GM23338 (cell line): Measurements from ENCODE around the gene RAB3GAP1. TPM values are rescaled to one million over a fixed set of nuclear protein-coding genes. Genes with fewer than 3 reads are reported as not detected.
A peak's percentile ranks its signal among the peaks of the same experiment; 100 is the strongest.

Experiments used
- ATAC-seq: fragments of 200-7000 bp; cut with Tn5 transposase; 3 replicates; pipeline ENCODE4 v1.9.1; 2020
- DNase-seq: peaks from one replicate; pipeline ENCODE4 v3.0.0-alpha.2; 2015; ENCODE audit warnings: low spot score
- H2AFZ ChIP-seq: fragments of 200-600 bp; sonication (generic); 2 replicates; pipeline ENCODE4 v1.8.0; 2016; ENCODE audit warnings: antibody characterized with exemption, mild to moderate bottlenecking, moderate library complexity
- H3F3A ChIP-seq: fragments of 200-600 bp; sonication (generic); replicated peaks from 2 replicates; pipeline ENCODE4 v1.8.0; 2017; ENCODE audit warnings: antibody characterized with exemption, mixed run types, low read depth
- H3K27ac ChIP-seq: fragments of 200-600 bp; sonication (generic); 2 replicates; pipeline ENCODE4 v1.6.1; 2016; ENCODE audit warnings: low read depth
- H3K27me3 ChIP-seq: fragments of 200-600 bp; sonication (generic); 2 replicates; pipeline ENCODE4 v1.8.0; 2016; ENCODE audit warnings: mild to moderate bottlenecking, mixed run types, moderate library complexity; ENCODE audit not compliant: insufficient read depth
- H3K36me3 ChIP-seq: fragments of 200-600 bp; sonication (generic); 2 replicates; pipeline ENCODE4 v1.8.0; 2016; ENCODE audit warnings: mild to moderate bottlenecking; ENCODE audit not compliant: insufficient read depth
- H3K4me1 ChIP-seq: fragments of 200-600 bp; sonication (generic); 2 replicates; pipeline ENCODE4 v1.8.0; 2016; ENCODE audit warnings: mild to moderate bottlenecking, moderate library complexity; ENCODE audit not compliant: insufficient read depth
- H3K4me2 ChIP-seq: fragments of 200-600 bp; sonication (generic); 2 replicates; pipeline ENCODE4 v1.7.1; 2017; ENCODE audit warnings: mixed run types
- H3K4me3 ChIP-seq: fragments of 200-600 bp; sonication (generic); 2 replicates; pipeline ENCODE4 v1.6.1; 2016; ENCODE audit warnings: mixed run types
- H3K79me2 ChIP-seq: fragments of 200-600 bp; sonication (generic); replicated peaks from 2 replicates; pipeline ENCODE4 v1.8.0; 2017; ENCODE audit warnings: mild to moderate bottlenecking; ENCODE audit not compliant: insufficient read depth
- H3K9me2 ChIP-seq: fragments of 200-600 bp; sonication (generic); 2 replicates; pipeline ENCODE4 v1.8.0; 2017; ENCODE audit not compliant: insufficient read depth
- H4K20me1 ChIP-seq: fragments of 200-600 bp; sonication (generic); replicated peaks from 2 replicates; pipeline ENCODE4 v1.8.0; 2017; ENCODE audit warnings: mild to moderate bottlenecking; ENCODE audit not compliant: insufficient read depth
- H3K27ac Mint-ChIP-seq: 2 replicates; pipeline ENCODE4 v1.8.0; 2020; ENCODE audit warnings: inconsistent platforms, mild to moderate bottlenecking, moderate library complexity, mixed read lengths
- H3K27me3 Mint-ChIP-seq: 3 replicates; pipeline ENCODE4 v1.8.0; 2022; ENCODE audit warnings: low read depth, mild to moderate bottlenecking, moderate library complexity, mixed read lengths, inconsistent platforms; ENCODE audit not compliant: insufficient read depth, poor library complexity
- H3K36me3 Mint-ChIP-seq: 3 replicates; pipeline ENCODE4 v1.8.0; 2021; ENCODE audit warnings: low read depth, mild to moderate bottlenecking, inconsistent platforms, moderate library complexity, mixed read lengths
- H3K4me1 Mint-ChIP-seq: 3 replicates; pipeline ENCODE4 v1.8.0; 2020; ENCODE audit warnings: mild to moderate bottlenecking, inconsistent platforms, mixed read lengths
- H3K4me3 Mint-ChIP-seq: 3 replicates; pipeline ENCODE4 v1.8.0; 2021; ENCODE audit warnings: moderate library complexity, mild to moderate bottlenecking, inconsistent platforms, mixed read lengths
- H3K9me3 Mint-ChIP-seq: 3 replicates; pipeline ENCODE4 v1.8.0; 2020; ENCODE audit warnings: moderate library complexity, mild to moderate bottlenecking, inconsistent platforms, mixed read lengths
- EZH2 ChIP-seq: fragments of 200-600 bp; sonication (generic); IDR thresholded peaks from one replicate; pipeline ENCODE4 v1.8.0; 2017; ENCODE audit warnings: antibody characterized with exemption, mild to moderate bottlenecking, low read depth; ENCODE audit not compliant: unreplicated experiment
- EZH2phosphoT487 ChIP-seq: fragments of 200-600 bp; sonication (generic); IDR thresholded peaks from one replicate; pipeline ENCODE4 v1.8.1; 2018; ENCODE audit warnings: antibody characterized with exemption; ENCODE audit not compliant: unreplicated experiment
- POLR2AphosphoS5 ChIP-seq: IDR thresholded peaks from 2 replicates; pipeline ENCODE4 v1.6.1; 2016; ENCODE audit warnings: antibody characterized with exemption, low read depth
- STAT1 ChIP-seq: IDR thresholded peaks from one replicate; pipeline ENCODE4 v1.6.1; 2016; ENCODE audit warnings: antibody characterized with exemption; ENCODE audit not compliant: unreplicated experiment
- ZNF114 ChIP-seq: fragments of 250-450 bp; sonication (Bioruptor Pico); IDR thresholded peaks from 2 replicates; pipeline ENCODE4 v1.5.0; 2020; ENCODE audit warnings: mild to moderate bottlenecking, moderate library complexity
- polyA plus RNA-seq: library from polyadenylated mRNA; unstranded; fragments of >200 nt; fragmentation: Nextera tagmentation; extraction: Ambion mirVana; gene quantifications from 2 replicates; pipeline ENCODE4 v1.2.1, GENCODE V29; 2016
- total RNA-seq: library from RNA; depleted of rRNA; stranded (reverse); fragments of >200 nt; shearing (Covaris generic); gene quantifications from 2 replicates; pipeline ENCODE4 v1.2.3, GENCODE V29; 2014
- TF ChIP-seq, protein P1 (sequence below), 2 experiments: fragments of 200-600 bp in 1 of 2; sonication (generic) in 1 of 2; conservative IDR thresholded peaks; 2 replicates each; pipeline versions ENCODE4 v1.5.1 to v1.6.1; 2016 to 2017; ENCODE audit warnings: antibody characterized with exemption in 2 of 2, low read depth in 2 of 2, mild to moderate bottlenecking in 2 of 2, moderate library complexity in 1 of 2
- TF ChIP-seq, protein P2 (sequence below): IDR thresholded peaks from 2 replicates; pipeline ENCODE4 v1.6.1; 2016; ENCODE audit warnings: antibody characterized with exemption
- TF ChIP-seq, protein P3 (sequence below): fragments of 250-450 bp; sonication (Bioruptor Pico); IDR thresholded peaks from 2 replicates; pipeline ENCODE4 v1.5.0; 2020; ENCODE audit warnings: mild to moderate bottlenecking, moderate library complexity

The RAB3GAP1 gene
- total and polyA plus RNA-seq, 2 experiments from 2014 or later = 22.5 to 40.4 TPM

DNA sequence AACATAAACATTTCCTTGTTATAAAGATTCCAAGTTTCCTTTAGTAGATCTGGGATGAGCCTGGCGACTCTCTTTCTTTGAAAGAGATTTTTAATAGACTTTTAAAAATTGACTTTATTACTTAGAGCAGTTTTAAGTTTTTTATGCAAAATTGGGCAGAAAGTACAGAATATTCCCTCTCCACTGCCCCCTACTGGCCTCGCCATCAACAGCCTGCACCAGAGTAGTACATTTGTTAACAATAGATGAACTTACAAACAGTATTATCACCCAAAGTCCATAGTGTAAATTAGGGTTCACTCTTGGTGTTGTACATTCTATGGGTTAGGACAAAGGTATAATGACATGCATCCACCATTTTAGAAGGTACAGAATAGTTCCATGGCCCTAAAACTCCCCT, 8.7 kb upstream of the RAB3GAP1 start:
- no peaks in the 10 kb centered on the region for H3K9me3 Mint-ChIP-seq
- DNase-seq (peak; percentile 17), ATAC-seq (no peak)
- H3K4me2 ChIP-seq = no peak overlapping the region
- H3K4me3 Mint-ChIP-seq = no peak overlapping the region
- no peak overlapping the region for H2AFZ ChIP-seq
- H3K27ac ChIP-seq = no peak overlapping the region
- no peak overlapping the region for H3K27ac Mint-ChIP-seq
- no peaks in the 10 kb centered on the region for H3K79me2 ChIP-seq
- no peaks in the 10 kb centered on the region for H3F3A ChIP-seq
- no peaks in the 10 kb centered on the region for H3K27me3 ChIP-seq
- H3K4me3 ChIP-seq = no peak overlapping the region
- no peaks in the 10 kb centered on the region for H3K36me3 ChIP-seq
- H3K4me1 ChIP-seq = no peaks in the 10 kb centered on the region
- no peaks in the 10 kb centered on the region for H4K20me1 ChIP-seq
- TF ChIP-seq, protein P1, sequence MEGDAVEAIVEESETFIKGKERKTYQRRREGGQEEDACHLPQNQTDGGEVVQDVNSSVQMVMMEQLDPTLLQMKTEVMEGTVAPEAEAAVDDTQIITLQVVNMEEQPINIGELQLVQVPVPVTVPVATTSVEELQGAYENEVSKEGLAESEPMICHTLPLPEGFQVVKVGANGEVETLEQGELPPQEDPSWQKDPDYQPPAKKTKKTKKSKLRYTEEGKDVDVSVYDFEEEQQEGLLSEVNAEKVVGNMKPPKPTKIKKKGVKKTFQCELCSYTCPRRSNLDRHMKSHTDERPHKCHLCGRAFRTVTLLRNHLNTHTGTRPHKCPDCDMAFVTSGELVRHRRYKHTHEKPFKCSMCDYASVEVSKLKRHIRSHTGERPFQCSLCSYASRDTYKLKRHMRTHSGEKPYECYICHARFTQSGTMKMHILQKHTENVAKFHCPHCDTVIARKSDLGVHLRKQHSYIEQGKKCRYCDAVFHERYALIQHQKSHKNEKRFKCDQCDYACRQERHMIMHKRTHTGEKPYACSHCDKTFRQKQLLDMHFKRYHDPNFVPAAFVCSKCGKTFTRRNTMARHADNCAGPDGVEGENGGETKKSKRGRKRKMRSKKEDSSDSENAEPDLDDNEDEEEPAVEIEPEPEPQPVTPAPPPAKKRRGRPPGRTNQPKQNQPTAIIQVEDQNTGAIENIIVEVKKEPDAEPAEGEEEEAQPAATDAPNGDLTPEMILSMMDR (conservative IDR thresholded peaks at IDR 0.05; ENCODE audit: low read depth in 2 of 2) = peak; percentile 59 to 89
- TF ChIP-seq EZH2 (no peak), ZNF114 (CRISPR knock-in tag) (no peak)
- TF ChIP-seq, protein P2, sequence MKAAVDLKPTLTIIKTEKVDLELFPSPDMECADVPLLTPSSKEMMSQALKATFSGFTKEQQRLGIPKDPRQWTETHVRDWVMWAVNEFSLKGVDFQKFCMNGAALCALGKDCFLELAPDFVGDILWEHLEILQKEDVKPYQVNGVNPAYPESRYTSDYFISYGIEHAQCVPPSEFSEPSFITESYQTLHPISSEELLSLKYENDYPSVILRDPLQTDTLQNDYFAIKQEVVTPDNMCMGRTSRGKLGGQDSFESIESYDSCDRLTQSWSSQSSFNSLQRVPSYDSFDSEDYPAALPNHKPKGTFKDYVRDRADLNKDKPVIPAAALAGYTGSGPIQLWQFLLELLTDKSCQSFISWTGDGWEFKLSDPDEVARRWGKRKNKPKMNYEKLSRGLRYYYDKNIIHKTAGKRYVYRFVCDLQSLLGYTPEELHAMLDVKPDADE = no peak
- no peaks in the 10 kb centered on the region for H3K36me3 Mint-ChIP-seq
- H3K27me3 Mint-ChIP-seq = no peaks in the 10 kb centered on the region
- no peaks in the 10 kb centered on the region for H3K9me2 ChIP-seq
- no peaks in the 10 kb centered on the region for H3K4me1 Mint-ChIP-seq

DNA sequence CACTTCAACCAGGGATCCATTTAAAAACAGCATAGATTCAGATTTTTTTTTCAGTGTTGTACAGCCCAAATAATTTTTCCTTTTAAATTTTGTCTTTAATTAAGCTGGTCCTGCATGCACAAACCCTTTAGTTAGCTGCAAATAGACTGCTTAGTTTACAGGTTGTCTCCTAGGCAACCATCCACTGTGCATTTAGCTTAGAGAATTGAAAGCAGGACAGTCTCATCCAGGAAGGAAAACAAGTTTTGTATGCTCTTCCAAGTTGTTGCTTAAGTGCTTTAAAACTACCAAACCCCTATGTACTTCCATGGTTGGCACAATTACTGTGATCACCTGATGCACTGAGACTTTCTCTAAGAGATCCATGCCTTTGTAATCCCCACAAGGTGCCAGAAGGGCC, 4.8 kb upstream of the RAB3GAP1 start, which contains the start of gene MAP3K19:
Gene MAP3K19, minus strand, starts transcription at position 148 of the 400 bp plus-strand sequence. CDS start 22,800 bp downstream, outside the sequence.
- peak within 1 kb of the TSS; percentile 33 for H2AFZ ChIP-seq
- H3K4me1 Mint-ChIP-seq = no peaks in the 10 kb centered on the region; the same call in 2 of the 3 replicates
- no peak within 1 kb of the TSS for H3K4me3 Mint-ChIP-seq
- H3F3A ChIP-seq = no peaks in the 10 kb centered on the region
- H3K79me2 ChIP-seq = peaks cover under 1% of the 10 kb centered on the region
- ATAC-seq = no peak
- H3K27ac ChIP-seq = no peak within 1 kb of the TSS
- H3K4me2 ChIP-seq = no peak within 1 kb of the TSS
- peaks cover 2% of the 10 kb centered on the region for H3K27me3 Mint-ChIP-seq
- H3K27ac Mint-ChIP-seq = no peak within 1 kb of the TSS
- no peaks in the 10 kb centered on the region for H3K9me3 Mint-ChIP-seq
- no peaks in the 10 kb centered on the region for H4K20me1 ChIP-seq
- no peaks in the 10 kb centered on the region for H3K36me3 Mint-ChIP-seq
- H3K4me3 ChIP-seq = no peak within 1 kb of the TSS
- H3K4me1 ChIP-seq = no peaks in the 10 kb centered on the region
- no peaks in the 10 kb centered on the region for H3K9me2 ChIP-seq
- no peaks in the 10 kb centered on the region for H3K27me3 ChIP-seq
- DNase-seq = peak; percentile 8
- H3K36me3 ChIP-seq = no peaks in the 10 kb centered on the region
- TF ChIP-seq, protein P1 (conservative IDR thresholded peaks at IDR 0.05; ENCODE audit: low read depth in 2 of 2) = no peak
- no peak for TF ChIP-seq POLR2AphosphoS5
- TF ChIP-seq STAT1 = no peak
- no peak for TF ChIP-seq EZH2phosphoT487
- TF ChIP-seq, protein P3, sequence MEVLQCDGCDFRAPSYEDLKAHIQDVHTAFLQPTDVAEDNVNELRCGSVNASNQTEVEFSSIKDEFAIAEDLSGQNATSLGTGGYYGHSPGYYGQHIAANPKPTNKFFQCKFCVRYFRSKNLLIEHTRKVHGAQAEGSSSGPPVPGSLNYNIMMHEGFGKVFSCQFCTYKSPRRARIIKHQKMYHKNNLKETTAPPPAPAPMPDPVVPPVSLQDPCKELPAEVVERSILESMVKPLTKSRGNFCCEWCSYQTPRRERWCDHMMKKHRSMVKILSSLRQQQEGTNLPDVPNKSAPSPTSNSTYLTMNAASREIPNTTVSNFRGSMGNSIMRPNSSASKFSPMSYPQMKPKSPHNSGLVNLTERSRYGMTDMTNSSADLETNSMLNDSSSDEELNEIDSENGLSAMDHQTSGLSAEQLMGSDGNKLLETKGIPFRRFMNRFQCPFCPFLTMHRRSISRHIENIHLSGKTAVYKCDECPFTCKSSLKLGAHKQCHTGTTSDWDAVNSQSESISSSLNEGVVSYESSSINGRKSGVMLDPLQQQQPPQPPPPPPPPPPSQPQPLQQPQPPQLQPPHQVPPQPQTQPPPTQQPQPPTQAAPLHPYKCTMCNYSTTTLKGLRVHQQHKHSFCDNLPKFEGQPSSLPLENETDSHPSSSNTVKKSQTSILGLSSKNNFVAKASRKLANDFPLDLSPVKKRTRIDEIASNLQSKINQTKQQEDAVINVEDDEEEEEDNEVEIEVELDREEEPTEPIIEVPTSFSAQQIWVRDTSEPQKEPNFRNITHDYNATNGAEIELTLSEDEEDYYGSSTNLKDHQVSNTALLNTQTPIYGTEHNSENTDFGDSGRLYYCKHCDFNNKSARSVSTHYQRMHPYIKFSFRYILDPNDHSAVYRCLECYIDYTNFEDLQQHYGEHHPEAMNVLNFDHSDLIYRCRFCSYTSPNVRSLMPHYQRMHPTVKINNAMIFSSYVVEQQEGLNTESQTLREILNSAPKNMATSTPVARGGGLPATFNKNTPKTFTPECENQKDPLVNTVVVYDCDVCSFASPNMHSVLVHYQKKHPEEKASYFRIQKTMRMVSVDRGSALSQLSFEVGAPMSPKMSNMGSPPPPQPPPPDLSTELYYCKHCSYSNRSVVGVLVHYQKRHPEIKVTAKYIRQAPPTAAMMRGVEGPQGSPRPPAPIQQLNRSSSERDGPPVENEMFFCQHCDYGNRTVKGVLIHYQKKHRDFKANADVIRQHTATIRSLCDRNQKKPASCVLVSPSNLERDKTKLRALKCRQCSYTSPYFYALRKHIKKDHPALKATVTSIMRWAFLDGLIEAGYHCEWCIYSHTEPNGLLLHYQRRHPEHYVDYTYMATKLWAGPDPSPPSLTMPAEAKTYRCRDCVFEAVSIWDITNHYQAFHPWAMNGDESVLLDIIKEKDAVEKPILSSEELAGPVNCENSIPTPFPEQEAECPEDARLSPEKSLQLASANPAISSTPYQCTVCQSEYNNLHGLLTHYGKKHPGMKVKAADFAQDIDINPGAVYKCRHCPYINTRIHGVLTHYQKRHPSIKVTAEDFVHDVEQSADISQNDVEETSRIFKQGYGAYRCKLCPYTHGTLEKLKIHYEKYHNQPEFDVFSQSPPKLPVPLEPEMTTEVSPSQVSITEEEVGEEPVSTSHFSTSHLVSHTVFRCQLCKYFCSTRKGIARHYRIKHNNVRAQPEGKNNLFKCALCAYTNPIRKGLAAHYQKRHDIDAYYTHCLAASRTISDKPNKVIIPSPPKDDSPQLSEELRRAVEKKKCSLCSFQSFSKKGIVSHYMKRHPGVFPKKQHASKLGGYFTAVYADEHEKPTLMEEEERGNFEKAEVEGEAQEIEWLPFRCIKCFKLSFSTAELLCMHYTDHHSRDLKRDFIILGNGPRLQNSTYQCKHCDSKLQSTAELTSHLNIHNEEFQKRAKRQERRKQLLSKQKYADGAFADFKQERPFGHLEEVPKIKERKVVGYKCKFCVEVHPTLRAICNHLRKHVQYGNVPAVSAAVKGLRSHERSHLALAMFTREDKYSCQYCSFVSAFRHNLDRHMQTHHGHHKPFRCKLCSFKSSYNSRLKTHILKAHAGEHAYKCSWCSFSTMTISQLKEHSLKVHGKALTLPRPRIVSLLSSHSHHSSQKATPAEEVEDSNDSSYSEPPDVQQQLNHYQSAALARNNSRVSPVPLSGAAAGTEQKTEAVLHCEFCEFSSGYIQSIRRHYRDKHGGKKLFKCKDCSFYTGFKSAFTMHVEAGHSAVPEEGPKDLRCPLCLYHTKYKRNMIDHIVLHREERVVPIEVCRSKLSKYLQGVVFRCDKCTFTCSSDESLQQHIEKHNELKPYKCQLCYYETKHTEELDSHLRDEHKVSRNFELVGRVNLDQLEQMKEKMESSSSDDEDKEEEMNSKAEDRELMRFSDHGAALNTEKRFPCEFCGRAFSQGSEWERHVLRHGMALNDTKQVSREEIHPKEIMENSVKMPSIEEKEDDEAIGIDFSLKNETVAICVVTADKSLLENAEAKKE (CRISPR knock-in tag) = no peak
